HG02610 (cell line): Measurements from ENCODE around the gene TP53AIP1.

Experiments
- ATAC-seq: cut with Tn5 transposase; IDR thresholded peaks from one replicate; pipeline ENCODE4 v1.9.1; 2021; ENCODE audit warnings: mild to moderate bottlenecking, moderate library complexity; ENCODE audit not compliant: unreplicated experiment

The TP53AIP1 gene, protein sequence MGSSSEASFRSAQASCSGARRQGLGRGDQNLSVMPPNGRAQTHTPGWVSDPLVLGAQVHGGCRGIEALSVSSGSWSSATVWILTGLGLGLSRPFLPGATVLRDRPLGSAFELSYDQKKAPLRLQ

DNA sequence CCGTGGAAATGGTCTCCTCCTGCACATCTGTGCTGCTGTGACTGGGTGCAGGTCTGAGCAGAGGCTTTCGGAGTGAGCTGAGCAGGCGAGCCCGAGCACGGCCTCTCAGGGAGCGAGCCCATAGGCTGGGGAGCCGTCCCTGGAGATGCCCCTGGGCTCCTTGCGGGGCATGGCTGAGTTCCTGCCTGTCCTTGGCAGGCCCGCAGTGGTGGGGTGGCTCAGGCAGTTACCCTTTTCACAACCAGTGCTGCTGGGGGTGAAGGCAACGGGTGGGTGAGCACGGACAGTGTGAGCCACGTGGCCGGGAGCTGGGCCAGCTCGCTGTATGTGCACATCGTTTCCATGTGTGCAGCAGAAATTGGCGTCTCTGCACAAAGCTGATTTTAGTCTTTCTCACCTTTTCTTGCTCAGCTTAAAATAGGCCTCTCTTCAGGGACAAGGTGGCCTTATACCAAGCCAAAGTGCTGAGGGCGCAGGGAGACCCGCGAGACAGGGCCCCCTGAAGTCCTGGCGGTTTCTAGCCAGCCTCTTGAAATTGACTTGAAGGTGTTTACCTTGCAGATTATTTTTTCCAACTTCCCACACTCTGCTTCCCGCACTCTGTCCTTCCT, at the start of gene TP53AIP1:
Gene TP53AIP1, minus strand, starts transcription at position 55 of the 611 bp plus-strand sequence. CDS start 5,053 bp downstream, outside the sequence.
- no peak for ATAC-seq

DNA sequence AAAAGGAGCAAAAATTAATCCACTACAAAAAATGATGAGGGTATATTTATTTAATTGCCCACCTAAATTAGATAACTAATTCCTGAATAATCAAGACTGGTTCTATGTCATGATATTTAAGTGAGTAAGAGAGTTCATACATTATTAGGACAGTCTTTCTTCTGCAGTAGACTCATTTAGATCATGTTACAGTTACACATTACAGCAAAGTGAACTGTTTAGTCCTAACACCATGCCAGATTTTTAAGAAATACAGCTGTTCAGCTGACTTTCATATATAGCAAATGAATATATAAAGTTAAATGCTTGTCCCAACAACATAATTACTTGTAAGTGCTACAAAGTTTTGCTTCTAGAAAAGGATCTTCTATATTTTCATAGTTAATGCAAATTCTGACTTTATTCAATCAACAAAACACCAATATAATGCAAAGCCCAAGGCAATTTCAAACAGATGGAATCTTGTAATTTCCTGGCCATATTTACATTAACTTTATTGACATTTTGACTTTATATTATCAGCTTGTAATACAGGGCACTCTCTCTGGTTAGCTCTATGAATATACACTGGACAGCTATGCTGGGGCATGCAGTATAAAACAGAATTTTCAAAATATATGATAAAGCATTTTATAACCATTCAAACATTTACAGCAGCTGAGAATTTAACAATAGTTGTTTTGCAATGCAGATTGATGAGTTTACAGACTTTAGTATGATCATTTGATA, 45.7 kb upstream of the TP53AIP1 start:
- no peak for ATAC-seq

GRCh38 chr11:128985880-128986279, 43.2 kb upstream of the TP53AIP1 start:
- no peak for ATAC-seq

DNA sequence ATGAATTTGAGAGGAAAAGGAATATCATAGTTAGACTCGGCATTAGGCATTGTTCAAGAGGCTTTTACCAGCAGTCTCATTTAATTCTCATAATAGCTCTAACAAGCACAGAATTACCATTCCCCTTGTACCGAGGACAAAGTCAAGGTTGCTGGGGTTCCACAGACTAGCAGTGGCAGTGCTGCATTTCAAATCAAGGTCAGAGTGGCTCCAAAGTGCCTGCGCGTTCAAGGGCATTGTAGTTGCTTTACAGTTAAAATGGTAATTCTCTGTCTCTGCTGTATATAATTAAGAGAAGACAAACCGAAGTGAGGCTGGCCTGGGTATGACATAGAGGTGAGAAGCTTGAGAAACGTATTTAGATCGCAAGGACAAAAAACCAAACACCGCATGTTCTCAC, 40.4 kb upstream of the TP53AIP1 start:
- no peak for ATAC-seq

DNA sequence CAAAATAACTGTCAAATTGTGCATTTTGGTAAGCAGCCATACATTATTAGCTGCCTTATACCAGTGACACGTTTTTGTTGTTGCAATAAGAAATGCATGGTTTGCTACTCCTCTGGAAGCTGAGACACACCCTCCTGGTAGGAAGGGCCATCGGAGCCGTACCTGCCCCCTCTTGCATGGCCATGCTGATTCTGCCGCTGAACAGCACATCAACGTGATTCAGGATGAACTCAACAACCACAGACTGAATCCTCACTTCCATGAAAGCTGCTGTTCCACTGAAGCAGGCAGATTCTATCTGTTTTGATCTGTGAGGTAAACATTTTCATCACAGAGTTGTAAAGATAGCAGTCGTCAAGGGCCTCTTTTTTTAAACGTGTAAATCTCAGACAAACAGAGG, 38.6 kb upstream of the TP53AIP1 start:
- ATAC-seq = no peak

DNA sequence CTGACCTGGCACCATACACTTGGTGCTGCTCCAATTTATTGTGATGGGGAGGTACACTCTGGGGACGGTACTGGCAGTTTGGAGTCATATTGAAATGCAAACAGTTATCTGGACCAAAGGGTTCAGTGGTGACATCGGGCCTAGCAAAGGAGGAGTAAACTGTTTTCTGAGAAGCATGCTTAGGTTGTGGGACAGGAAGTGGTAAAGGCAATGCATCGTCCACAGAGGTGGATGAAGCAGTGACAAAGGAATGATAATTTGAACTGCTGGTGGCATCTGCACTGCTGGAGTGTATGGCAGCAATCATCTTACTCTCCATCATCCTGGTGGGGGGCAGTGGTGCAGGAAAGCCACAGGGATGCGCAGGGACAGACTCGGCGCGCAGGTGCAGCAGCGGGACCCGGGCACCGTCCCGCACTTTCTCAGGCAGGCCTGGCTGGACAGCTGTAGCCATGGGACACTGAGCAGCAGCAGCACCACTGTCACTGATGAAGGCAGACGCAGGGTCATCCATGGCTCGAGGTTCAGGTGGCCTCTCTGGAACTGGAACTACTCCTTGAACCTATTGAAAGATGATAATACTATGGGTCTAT, 28.0 kb upstream of the TP53AIP1 start:
- ATAC-seq = no peak

- ATAC-seq = no peak
Measured at GRCh38 chr11:128968916-128969315, 26.2 kb upstream of the TP53AIP1 start.

DNA sequence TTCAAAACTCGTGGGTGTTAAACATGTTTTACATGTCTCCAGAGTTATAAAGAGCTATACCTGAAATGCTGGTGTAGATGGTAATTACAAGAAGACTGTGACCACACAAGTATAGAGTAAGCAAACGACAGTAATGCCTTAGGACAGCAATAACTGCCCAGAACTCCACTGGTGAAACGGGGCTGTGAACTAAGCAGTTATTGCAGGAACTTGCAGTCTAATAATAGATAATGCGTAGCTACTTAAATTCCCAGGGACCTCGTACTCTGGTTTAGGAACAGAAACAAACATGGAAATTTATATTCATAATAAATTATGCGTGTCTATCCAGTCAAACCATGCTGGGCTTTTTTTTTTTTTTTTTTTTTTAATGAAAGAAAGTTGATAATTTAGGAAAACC, 24.9 kb upstream of the TP53AIP1 start:
- no peak for ATAC-seq

DNA sequence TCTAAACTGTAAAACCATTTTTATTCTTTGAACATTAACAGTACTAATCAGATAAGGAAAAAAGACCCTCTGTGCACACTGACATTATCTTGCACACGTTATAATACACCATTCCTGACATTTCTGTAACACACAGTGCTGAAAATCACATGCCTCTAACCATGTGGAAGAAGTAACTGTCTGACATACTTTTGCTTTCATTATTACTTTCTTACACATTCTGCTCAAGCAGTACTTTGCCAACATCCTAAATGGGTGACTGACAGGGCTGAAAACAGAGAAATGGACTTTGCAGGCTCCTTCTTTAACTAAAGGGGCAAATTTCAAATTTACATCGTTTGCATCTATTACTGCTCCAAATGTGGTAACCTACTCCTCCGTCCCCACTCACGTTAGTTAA, 22.8 kb upstream of the TP53AIP1 start:
- peak; percentile 99 for ATAC-seq

DNA sequence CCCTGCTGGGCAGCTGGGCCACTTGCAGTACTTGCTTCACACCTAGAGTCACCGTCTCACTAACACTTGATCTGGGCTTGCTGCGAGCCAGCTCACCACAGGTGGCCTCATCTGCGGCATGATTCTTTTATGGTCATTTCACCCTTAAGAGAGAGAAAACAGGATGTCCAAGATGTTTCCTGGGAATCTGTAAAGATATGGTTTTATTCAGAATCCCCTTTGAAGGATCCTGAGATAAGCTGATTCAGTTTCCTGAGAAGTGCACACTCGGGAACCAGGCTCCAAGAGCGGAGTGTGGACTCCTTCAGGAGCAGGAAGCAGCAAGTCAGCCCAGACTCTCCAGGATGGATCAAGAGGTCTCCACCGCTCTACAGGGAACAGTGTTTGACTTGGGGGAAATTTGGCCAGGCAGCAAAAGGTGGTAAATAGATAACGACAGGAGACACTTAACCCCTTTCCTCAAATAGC, 21.8 kb upstream of the TP53AIP1 start:
- ATAC-seq = no peak

DNA sequence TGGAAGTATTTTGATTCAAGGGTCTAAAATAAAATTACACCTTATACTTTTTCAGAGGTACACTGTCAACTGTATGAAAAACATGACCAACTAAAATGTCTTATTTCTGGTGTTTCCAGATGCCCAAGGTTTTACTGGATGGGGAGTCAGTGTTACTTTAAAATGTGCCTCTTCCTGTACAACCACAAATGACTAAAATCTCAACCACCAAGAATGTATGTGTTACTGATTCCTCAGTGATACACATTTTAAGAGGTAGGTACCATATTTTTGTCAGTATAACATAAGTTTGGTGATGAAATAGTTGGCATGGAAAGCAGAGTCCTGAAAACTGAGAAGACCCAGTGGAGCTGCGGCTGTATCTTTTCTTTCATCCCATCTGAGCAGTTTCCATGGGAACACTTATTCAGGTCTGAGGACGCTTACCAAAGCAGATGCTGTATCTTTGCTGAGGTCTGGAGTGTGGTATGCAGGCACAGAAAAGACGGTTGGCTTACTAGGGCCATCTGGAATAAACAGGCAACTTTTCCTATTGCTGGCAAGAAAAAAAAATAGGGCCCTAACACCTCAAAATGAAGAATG, 21.2 kb upstream of the TP53AIP1 start:
- ATAC-seq = no peak

DNA sequence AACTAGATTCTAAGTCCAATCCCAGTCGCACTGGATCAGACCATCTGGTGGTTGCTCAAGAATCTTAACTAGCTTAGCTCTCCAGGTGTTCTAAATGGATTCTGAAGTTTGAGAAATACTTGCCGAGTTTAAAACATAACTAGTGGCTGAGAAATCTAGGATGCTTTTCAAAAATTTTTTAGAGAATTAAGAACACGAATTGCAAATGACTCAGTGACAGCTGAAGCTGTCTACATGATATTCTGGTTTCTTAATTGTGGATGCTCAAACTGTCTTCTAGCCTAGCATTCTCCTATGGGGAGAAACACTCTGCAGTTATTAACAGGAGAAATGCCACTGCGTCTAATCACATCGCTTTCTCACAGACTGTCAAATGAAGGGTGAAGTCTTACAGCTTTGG, 20.2 kb upstream of the TP53AIP1 start:
- no peak for ATAC-seq

- ATAC-seq = no peak
Measured at GRCh38 chr11:128961645-128962044, 19.0 kb upstream of the TP53AIP1 start.

DNA sequence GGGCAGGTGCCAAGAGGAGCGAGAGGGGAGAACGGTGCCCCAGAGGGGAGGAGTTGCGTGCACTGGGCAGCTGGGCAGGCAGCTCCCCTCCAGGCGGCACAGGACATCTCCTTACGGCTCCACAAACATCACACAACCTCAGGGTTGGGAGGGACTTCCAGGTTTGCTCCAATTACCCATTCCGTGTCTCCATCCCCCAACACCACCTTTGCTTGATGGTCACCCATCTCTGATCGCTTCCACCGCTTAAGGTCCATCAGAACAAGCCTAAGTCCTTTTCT, 14.5 kb upstream of the TP53AIP1 start:
- ATAC-seq = no peak

DNA sequence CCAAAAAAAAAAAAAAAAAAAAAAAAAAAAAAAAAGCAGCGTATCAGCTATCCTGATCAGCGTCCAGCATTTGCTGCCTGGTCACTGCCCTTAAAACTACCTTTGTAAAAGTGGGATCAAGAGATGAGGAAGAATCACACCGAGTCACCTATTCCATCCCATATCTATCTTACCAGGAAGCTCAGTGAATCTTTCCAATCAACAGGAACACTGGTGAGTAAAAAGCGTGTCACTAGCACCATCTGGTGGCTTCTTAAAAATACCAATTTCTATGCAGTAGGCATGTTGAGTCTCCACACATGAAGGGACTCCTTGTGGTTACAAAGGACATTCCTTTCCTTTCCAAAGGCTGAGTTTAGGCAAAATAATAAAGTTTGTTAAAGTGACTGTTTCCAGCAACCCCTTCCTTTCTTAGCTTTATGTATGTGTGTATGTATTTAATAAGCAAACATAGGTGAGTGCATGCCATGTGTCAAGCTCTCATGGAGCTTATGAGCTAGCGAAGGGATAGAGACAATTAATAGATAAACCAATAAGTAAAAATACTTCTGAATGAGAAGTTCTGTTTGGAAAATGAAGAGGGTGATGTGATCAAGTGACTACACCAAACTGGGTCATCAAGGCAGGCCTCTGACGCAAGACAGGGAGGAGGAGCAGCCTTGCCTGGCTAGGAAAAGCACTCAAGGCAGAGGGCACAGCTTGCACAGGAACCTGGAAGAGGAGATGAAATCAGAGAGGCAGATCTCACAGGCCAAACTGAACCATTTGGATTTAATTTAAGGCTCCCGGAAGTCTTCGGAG, 13.9 kb upstream of the TP53AIP1 start:
- ATAC-seq = peak; percentile 65

- ATAC-seq = no peak
Measured at GRCh38 chr11:128955636-128956035, 13.0 kb upstream of the TP53AIP1 start.

- ATAC-seq = no peak
Measured at GRCh38 chr11:128953151-128953550, 10.5 kb upstream of the TP53AIP1 start.

DNA sequence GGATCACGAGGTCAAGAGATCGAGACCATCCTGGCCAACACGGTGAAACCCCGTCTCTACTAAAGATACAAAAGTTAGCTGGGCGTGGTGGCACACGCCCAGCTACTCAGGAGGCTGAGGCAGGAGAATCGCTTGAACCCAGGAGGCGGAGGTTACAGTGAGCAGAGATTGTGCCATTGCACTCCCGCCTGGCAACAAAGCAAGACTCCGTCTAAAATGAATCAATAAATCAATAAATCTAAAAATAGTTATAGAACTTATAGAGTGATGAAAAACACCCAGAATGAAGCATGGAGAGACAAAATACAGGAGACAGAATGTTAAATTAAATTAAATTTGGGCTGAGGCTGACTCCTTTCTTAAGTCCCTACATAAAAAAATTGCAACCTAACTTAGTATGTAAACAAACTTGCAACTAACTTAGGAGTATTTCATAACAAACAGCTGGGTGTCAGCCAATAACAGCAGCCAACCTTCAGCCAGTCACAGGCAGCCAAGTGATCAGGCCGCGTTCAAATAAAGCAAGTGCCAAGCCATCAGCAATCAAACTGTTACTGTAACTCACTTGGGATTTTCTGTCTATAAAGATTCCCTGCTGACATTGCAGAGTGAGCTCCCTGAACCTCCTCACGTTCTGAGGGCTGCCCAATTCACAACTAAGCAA, 7.3 kb upstream of the TP53AIP1 start:
- ATAC-seq = no peak

DNA sequence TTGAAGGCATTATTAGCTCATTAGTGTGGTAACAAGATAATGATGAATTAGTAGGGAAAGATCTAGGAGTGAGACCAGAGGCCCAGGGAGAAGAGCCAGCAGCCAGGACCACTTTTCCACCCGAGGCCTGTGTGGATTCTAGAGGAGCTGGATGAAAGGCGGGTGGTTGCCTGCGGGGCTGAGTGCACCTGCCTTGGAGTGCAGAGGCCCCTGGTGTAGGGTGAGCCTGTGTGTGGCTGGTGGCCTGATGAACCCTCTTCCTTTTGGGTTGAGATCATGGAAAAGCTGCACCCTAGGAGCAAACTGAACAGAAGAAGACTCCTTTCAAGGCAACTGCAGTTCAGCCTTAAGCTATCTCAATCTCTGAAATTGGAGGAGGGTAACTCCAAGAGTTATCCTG, 5.9 kb upstream of the TP53AIP1 start:
- no peak for ATAC-seq

DNA sequence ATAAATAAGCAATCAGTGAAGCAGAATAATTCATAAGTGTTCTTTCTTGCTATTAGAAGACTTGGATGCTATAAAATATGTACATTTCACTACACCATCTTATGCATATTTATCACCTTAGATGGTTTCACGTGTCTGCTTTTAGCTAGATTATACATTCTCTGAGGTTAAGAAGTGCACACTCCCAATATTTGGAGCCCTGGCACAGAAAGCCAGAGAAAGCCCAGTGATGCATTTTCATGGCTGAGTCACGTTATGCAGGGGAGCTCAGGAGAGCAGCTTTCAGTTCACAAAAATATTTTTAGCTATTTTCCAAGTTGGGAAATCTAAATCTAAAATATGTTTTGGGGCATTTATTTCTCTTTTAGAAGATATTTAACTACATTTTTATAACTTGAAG, 5.1 kb upstream of the TP53AIP1 start:
- no peak for ATAC-seq
